ENCODE results near the gene STAG1.
A peak's percentile ranks its signal among the peaks of the same experiment; 100 is the strongest.
"Not testable (repeated sequence)": the region's sequence is repeated elsewhere in the genome, so short reads cannot be mapped to it uniquely, and the experiment has no call there.

STAG1 gene

DNA sequence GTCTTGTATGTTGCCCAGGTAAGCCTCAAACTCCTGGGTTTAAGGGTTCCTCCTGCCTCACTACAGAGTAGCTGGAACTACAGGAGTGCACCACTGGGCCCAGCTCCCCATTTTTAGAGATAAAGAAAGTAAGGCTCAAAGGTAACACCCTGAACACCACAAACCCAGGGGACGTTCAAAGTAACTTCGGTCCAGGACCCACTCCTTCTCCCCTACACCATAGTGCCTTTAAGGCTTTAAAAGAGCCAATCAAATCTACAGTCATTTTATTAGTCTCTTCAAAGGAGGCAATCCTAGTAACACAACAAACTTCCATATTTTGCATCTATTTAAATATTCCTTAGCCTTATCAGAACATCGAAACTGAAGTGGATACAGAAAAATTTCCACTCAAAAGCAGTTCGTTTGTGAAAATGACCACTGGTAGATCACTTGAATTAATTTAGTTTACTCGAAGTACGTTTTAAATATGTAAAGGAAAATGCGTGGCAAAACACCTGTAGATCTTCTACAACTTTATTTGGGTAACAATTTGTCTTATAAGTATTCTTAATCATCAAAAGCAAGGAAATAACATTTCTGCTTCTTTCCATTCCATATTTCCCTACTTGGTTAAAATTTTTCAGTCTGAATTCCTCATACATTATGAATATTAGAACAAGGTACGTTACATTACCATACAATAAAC, 1.8 kb downstream of the STAG1 start:
- peak; percentile 45 for DNase-seq
- in situ Hi-C loops (cut with MboI; ENCODE audit: low pct_unique_long_range_greater_than_20kb, low sequenced_read_pairs), result loop anchor here (25.0 kb wide), 1 partner anchor 237 kb away; no protein-coding TSS in a partner anchor

- not testable (repeated sequence) for DNase-seq
Observed at GRCh38 chr3:136749602-136750001, 2.6 kb downstream of the STAG1 start.

GRCh38 chr3:136749091-136749490, 3.1 kb downstream of the STAG1 start:
- in situ Hi-C loops (cut with MboI; ENCODE audit: low pct_unique_long_range_greater_than_20kb, low sequenced_read_pairs), result no loop called here

More at GRCh38 chr3:136749602-136750001, 2.6 kb downstream of the STAG1 start:
- in situ Hi-C loops (cut with MboI; ENCODE audit: low pct_unique_long_range_greater_than_20kb, low sequenced_read_pairs), result loop anchor here (25.0 kb wide), 1 partner anchor 238 kb away; no protein-coding TSS in a partner anchor

DNA sequence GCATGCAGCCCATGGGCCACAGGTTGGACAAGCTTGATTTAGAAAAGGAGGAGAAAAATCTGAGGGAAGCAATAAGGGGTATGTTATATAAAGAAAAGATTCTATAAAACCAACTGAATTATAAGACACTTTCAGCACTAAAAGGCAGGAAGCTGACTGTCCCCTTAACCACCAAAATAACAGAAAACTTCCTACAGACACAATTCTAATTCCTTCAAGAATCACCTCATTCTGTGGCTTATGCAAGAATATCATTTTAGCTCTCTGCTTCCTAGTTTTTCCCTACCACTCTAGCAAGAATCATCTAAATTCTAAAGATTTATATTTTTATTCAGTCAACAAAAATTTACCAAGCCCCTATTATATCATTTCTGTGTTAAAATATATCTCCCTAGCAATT, 6.3 kb downstream of the STAG1 start:
- DNase-seq, result no peak
- in situ Hi-C loops (cut with MboI; ENCODE audit: low pct_unique_long_range_greater_than_20kb, low sequenced_read_pairs), result no loop called here

More at GRCh38 chr3:136749091-136749490, 3.1 kb downstream of the STAG1 start:
- DNase-seq, result peak; percentile 37

DNA sequence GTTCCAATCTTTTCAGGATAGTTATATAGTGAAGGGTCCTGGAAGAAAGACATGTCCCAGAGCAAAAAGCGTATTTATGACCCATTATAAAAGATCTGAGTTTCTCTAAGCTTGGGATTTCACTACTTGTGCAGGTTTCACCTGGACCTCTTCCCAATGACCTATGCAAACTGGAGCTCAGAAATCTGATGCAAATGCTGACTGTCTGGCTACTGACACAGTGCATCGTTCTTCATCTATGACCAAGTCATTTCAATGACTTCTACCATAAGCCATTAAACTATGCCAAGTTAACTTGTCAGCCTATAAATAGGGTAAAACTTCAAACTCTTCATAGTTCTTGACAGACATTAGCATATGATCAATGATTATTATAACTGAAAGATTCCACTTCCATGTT, 11.1 kb downstream of the STAG1 start:
- no peak for DNase-seq
- in situ Hi-C loops (cut with MboI; ENCODE audit: low pct_unique_long_range_greater_than_20kb, low sequenced_read_pairs), result no loop called here

- DNase-seq, result no peak
- in situ Hi-C loops (cut with MboI; ENCODE audit: low pct_unique_long_range_greater_than_20kb, low sequenced_read_pairs), result no loop called here
Observed at GRCh38 chr3:136740351-136740958, 11.7 kb downstream of the STAG1 start.

GRCh38 chr3:136736950-136737349, 15.2 kb downstream of the STAG1 start:
- in situ Hi-C loops (cut with MboI; ENCODE audit: low pct_unique_long_range_greater_than_20kb, low sequenced_read_pairs); DNase-seq: not testable (repeated sequence)

DNA sequence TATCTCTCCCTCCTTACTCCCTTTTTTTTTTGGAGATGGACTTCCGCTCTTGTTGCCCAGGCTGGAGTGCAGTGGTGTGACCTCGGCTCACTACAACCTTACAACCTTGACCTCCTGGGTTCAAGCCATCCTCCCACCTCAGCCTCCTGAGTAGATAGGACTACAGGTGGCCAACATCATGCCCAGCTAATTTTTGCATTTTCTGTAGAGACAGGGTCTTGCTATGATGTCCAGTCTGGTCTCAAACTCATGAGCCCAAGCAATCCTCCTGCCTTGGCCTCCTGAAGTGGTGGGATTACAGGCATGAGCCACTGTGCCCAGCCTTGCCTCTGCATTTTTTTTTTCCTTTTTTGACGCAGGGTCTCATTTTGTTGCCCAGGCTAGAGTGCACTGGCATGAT, 17.1 kb downstream of the STAG1 start:
- in situ Hi-C loops (cut with MboI; ENCODE audit: low pct_unique_long_range_greater_than_20kb, low sequenced_read_pairs), result no loop called here
- DNase-seq, result no peak

- DNase-seq, result peak; percentile 28
- in situ Hi-C loops (cut with MboI; ENCODE audit: low pct_unique_long_range_greater_than_20kb, low sequenced_read_pairs), result no loop called here
Observed at GRCh38 chr3:136734382-136735070, 17.7 kb downstream of the STAG1 start.

GRCh38 chr3:136733317-136733833, 18.8 kb downstream of the STAG1 start:
- in situ Hi-C loops (cut with MboI; ENCODE audit: low pct_unique_long_range_greater_than_20kb, low sequenced_read_pairs), result no loop called here
- no peak for DNase-seq

DNA sequence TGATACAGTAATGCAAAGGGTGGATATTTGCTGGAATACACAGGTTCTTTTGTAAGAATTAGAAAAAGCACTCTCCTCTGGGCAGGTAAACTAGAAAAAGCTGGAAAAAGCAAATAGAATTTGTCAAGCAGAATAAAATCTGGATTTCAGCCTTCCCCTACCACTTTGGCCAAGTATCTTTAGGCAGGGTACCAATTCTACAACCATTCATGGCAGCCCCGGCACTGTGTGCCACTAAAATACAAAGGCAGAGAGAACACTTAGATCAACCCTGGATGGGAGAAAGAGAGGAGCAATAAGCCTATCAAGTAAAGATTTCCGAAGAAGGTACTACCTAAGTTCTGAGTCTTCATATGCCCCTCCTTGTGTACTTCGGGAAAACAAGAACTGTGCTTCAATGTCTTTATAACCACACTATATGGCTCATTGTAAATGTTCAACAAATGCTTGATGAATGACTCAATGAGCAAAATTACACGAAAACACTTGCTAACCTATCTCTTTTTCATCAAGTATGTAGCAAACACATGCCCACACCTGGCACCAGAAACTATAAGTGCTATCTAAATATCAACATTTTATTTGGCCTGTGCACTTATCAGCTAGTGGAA, 20.8 kb downstream of the STAG1 start:
- no peak for DNase-seq
- in situ Hi-C loops (cut with MboI; ENCODE audit: low pct_unique_long_range_greater_than_20kb, low sequenced_read_pairs), result no loop called here

DNA sequence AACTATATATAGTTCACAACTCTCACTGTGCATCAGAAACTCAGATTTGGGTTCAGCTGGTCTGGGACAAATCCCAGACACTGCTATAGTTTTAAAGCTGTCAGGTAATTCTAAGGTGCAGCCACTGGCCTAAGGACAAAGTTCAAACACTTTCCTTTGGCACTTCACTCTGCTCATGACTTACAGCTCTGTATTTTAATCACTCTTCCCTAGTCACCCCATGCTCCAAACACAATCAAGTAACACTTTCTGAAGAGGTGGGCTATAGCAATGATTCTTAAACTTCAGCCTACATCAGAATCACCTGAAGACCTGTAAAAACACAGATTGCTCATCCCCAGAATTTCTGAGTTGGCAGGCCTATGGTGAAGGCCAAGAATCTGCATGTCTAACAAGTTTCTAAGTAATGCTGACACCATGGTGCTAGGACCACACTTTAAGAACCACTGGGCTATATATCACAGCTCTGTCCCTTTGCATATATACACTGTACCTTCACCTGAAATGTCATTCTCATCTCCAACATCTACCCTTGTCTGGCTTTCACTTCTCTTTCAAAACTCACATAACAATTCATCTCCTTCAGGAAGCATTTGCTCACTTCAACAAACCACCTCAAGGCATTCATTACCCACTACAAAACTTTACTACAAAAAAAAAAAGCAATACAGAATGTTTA, 21.4 kb downstream of the STAG1 start:
- in situ Hi-C loops (cut with MboI; ENCODE audit: low pct_unique_long_range_greater_than_20kb, low sequenced_read_pairs), result no loop called here
- DNase-seq, result no peak

GRCh38 chr3:136728918-136729317, 23.3 kb downstream of the STAG1 start:
- in situ Hi-C loops (cut with MboI; ENCODE audit: low pct_unique_long_range_greater_than_20kb, low sequenced_read_pairs), result no loop called here
- no peak for DNase-seq

- in situ Hi-C loops (cut with MboI; ENCODE audit: low pct_unique_long_range_greater_than_20kb, low sequenced_read_pairs), result no loop called here
- no peak for DNase-seq
Observed at GRCh38 chr3:136728473-136728872, 23.7 kb downstream of the STAG1 start.

DNA sequence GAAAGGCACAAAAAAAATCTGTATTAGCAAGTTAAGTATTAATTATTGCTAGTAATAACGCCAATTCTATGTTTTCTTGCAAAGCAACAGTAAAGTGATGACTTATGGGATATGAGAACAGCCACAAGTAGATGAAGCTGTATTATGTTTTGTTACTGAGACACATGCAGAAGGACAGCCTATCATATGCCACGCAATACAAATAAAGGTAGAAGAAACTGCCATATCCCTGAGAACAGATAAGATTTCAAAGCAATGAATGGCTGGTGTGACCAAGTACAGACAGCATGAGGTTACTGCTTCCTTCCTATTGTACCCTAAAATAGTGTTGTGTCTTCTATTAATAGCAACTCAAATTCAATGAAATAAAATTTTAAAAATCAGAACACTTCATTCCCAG, 26.7 kb downstream of the STAG1 start:
- in situ Hi-C loops (cut with MboI; ENCODE audit: low pct_unique_long_range_greater_than_20kb, low sequenced_read_pairs), result no loop called here
- DNase-seq, result no peak

- DNase-seq; in situ Hi-C loops (cut with MboI; ENCODE audit: low pct_unique_long_range_greater_than_20kb, low sequenced_read_pairs): not testable (repeated sequence)
Observed at GRCh38 chr3:136722916-136723315, 29.3 kb downstream of the STAG1 start.

- in situ Hi-C loops (cut with MboI; ENCODE audit: low pct_unique_long_range_greater_than_20kb, low sequenced_read_pairs); DNase-seq: not testable (repeated sequence)
Observed at GRCh38 chr3:136722399-136722798, 29.8 kb downstream of the STAG1 start.

- DNase-seq, result no peak
- in situ Hi-C loops (cut with MboI; ENCODE audit: low pct_unique_long_range_greater_than_20kb, low sequenced_read_pairs), result no loop called here
Observed at GRCh38 chr3:136720091-136720490, 32.1 kb downstream of the STAG1 start.

- in situ Hi-C loops (cut with MboI; ENCODE audit: low pct_unique_long_range_greater_than_20kb, low sequenced_read_pairs), result no loop called here
- DNase-seq, result no peak
Observed at GRCh38 chr3:136716629-136717028, 35.5 kb downstream of the STAG1 start.

Measured in KBM-7 (cell line).